Measurements from ENCODE around the gene CNFN. TPM values are rescaled to one million over a fixed set of nuclear protein-coding genes. Genes with fewer than 3 reads are reported as not detected.

Gene CNFN
- total RNA-seq, 4 donors from 2014 or later = 2.7 TPM; not detected in 3

DNA sequence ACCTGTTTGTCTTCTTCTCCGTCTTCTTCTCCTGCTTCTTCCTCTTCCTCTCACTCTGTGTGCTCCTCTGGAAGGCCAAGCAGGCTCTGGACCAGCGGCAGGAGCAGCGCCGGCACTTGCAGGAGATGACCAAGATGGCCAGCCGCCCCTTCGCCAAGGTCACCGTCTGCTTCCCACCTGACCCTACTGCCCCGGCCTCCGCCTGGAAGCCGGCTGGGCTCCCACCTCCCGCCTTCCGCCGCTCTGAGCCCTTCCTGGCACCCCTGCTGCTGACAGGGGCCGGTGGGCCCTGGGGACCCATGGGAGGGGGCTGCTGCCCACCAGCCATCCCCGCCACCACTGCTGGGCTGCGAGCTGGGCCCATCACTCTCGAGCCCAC, 13.9 kb downstream of the CNFN start:
- Histone ChIP-seq H3K27me3 (peaks cover 11% of the 10 kb centered on the region), H3K27ac (no peak overlapping the region), H3K4me3 (no peak overlapping the region), H3K4me1 (no peaks in the 10 kb centered on the region), H3K36me3 (no peaks in the 10 kb centered on the region), H3K9me3 (no peaks in the 10 kb centered on the region)
- no peak for DNase-seq
- in situ Hi-C loops (cut with MboI; ENCODE audit: low pct_ligation_motif_present in 1 of 4, low pct_unique_long_range_greater_than_20kb in 1 of 4, low sequenced_read_pairs in 3 of 4) (no loop called here), intact Hi-C loops (cut with DNase I; ENCODE audit: low total_unique reads) (no loop called here)
- TF ChIP-seq POLR2A (IDR thresholded peaks at IDR 0.05) = no peak
- WGBS, 2 donors (ENCODE audit: low coverage in 1 of 2) = 80 to 94% methylated on average over 1 to 17 of the region's 17 CpGs

GRCh38 chr19:42375415-42376176, 14.5 kb downstream of the CNFN start:
- in situ Hi-C loops (cut with MboI; ENCODE audit: low pct_ligation_motif_present in 1 of 4, low pct_unique_long_range_greater_than_20kb in 1 of 4, low sequenced_read_pairs in 3 of 4) (no loop called here), intact Hi-C loops (cut with DNase I; ENCODE audit: low total_unique reads) (no loop called here)
- H3K4me1 ChIP-seq = no peaks in the 10 kb centered on the region
- no peaks in the 10 kb centered on the region for H3K36me3 ChIP-seq
- no peak overlapping the region for H3K4me3 ChIP-seq
- H3K9me3 ChIP-seq = no peaks in the 10 kb centered on the region
- DNase-seq = no peak
- TF ChIP-seq CTCF (IDR thresholded peaks at IDR 0.05) (no peak), POLR2AphosphoS5 (IDR thresholded peaks at IDR 0.05) (no peak), EP300 (IDR thresholded peaks at IDR 0.05; ENCODE audit: low read depth) (no peak), POLR2A (IDR thresholded peaks at IDR 0.05) (no peak)
- peaks cover 8% of the 10 kb centered on the region for H3K27me3 ChIP-seq
- WGBS, 2 donors (ENCODE audit: low coverage in 1 of 2) = 92 to 94% methylated on average over 10 to 52 of the region's 54 CpGs
- H3K27ac ChIP-seq = no peak overlapping the region

DNA sequence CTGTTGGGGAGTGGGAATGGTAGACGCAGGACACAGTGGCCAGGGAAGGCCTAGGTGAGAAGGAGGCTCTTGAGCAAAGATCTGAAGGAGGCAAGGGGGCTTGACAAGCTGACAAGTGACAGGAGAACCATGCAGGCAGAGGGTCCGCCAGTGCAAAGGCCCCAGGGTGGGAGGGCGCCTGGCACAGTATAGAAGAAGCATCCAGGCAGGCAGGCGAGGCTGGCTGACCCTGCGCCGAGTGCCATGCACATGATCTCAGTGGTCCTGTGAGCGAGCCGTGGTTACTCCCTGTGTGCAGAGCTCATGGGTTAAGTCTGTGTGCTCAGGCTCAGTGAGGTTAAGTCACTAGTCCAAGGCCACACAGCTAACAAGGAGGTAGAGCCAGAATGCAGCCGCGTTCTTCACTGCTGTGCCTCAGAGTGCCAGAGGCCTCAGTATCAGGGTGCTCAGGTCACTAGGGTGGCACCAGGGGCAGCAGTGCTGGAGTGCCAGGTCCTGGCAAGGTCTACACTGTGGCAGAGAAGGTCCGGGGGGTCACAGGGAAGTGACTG, 15.2 kb downstream of the CNFN start:
- Histone ChIP-seq H3K27ac (no peak overlapping the region), H3K27me3 (peaks cover 1% of the 10 kb centered on the region), H3K9me3 (no peaks in the 10 kb centered on the region), H3K4me1 (no peaks in the 10 kb centered on the region), H3K36me3 (no peaks in the 10 kb centered on the region), H3K4me3 (no peak overlapping the region)
- TF ChIP-seq EP300 (IDR thresholded peaks at IDR 0.05; ENCODE audit: low read depth) (no peak), CTCF (IDR thresholded peaks at IDR 0.05) (no peak), POLR2AphosphoS5 (IDR thresholded peaks at IDR 0.05) (no peak), POLR2A (IDR thresholded peaks at IDR 0.05) (no peak)
- no peak for DNase-seq
- 89 to 93% methylated on average over 3 to 11 of the region's 11 CpGs for WGBS, 2 donors (ENCODE audit: low coverage in 1 of 2)
- in situ Hi-C loops (cut with MboI; ENCODE audit: low pct_ligation_motif_present in 1 of 4, low pct_unique_long_range_greater_than_20kb in 1 of 4, low sequenced_read_pairs in 3 of 4) (no loop called here), intact Hi-C loops (cut with DNase I; ENCODE audit: low total_unique reads) (no loop called here)

DNA sequence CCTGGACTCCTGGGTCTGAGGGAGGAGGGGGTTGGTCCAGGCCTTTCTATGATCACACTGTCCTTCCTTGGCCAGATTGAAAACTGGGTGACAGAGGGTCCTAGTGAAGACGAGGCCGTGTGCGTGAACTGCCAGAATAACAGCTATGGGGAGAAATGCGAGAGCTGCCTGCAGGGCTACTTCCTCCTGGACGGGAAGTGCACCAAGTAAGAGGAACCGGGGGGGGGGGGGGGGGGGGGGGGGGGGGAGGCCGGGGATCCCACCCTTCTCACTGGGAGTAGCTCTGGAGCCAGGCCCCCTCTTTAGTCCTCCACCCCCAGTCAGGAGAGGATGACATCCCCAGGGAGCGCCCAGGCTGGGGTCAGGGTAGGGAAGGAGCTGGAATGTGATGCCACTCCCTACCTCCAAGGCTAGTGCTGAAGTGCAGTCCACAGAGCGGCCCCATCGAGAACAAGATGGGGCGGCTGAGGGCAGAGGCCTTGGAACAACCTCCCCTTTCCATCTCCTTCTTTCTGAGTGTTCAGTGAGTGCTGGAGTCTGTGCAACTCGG, 19.4 kb downstream of the CNFN start:
- in situ Hi-C loops (cut with MboI; ENCODE audit: low pct_ligation_motif_present in 1 of 4, low pct_unique_long_range_greater_than_20kb in 1 of 4, low sequenced_read_pairs in 3 of 4) (no loop called here), intact Hi-C loops (cut with DNase I; ENCODE audit: low total_unique reads) (no loop called here)
- TF ChIP-seq EP300 (IDR thresholded peaks at IDR 0.05; ENCODE audit: low read depth) = no peak
- no peaks in the 10 kb centered on the region for H3K36me3 ChIP-seq
- H3K27ac ChIP-seq = no peak overlapping the region
- H3K9me3 ChIP-seq = no peaks in the 10 kb centered on the region
- H3K4me3 ChIP-seq = no peak overlapping the region
- no peaks in the 10 kb centered on the region for H3K27me3 ChIP-seq
- H3K4me1 ChIP-seq = no peaks in the 10 kb centered on the region
- 84% methylated on average over 11 of the region's 12 CpGs; no CpG with 5 or more reads in 1 of the 2 donors for whole genome bisulfite sequencing, 2 donors (ENCODE audit: low coverage in 1 of 2)
- no peak for DNase-seq

- DNase-seq = no peak
- in situ Hi-C loops (cut with MboI; ENCODE audit: low pct_ligation_motif_present in 1 of 4, low pct_unique_long_range_greater_than_20kb in 1 of 4, low sequenced_read_pairs in 3 of 4) (no loop called here), intact Hi-C loops (cut with DNase I; ENCODE audit: low total_unique reads) (no loop called here)
- WGBS, 2 donors (ENCODE audit: low coverage in 1 of 2) = 57 to 74% methylated on average over 8 to 9 of the region's 9 CpGs
- no peaks in the 10 kb centered on the region for H3K9me3 ChIP-seq
- H3K4me3 ChIP-seq = no peak overlapping the region
- no peak overlapping the region for H3K27ac ChIP-seq
- no peak for TF ChIP-seq POLR2A (IDR thresholded peaks at IDR 0.05)
- TF ChIP-seq POLR2AphosphoS5 (IDR thresholded peaks at IDR 0.05) = no peak
- TF ChIP-seq EP300 (IDR thresholded peaks at IDR 0.05; ENCODE audit: low read depth) = no peak
- no peak for TF ChIP-seq CTCF (IDR thresholded peaks at IDR 0.05)
- H3K36me3 ChIP-seq = no peaks in the 10 kb centered on the region
- no peaks in the 10 kb centered on the region for H3K27me3 ChIP-seq
- no peaks in the 10 kb centered on the region for H3K4me1 ChIP-seq
Measured at GRCh38 chr19:42370068-42370520, 20.0 kb downstream of the CNFN start.

All from transverse colon (tissue), 4 donors.